K562 (cell line): ENCODE results near the gene STAMBPL1. TPM values are rescaled to one million over a fixed set of nuclear protein-coding genes. Genes with fewer than 3 reads are reported as not detected.

Experiments used
- ATAC-seq: fragments of 200-7000 bp; cut with Tn5 transposase; 3 replicates; pipeline ENCODE4 v1.9.1; 2020; ENCODE audit warnings: moderate library complexity
- BruUV-seq: library from RNA; stranded (reverse); fragments of 400-500 nt; replicated peaks from 2 replicates; lab custom pipeline; 2021; lab: Mats Ljungman, UMichigan
- CTCF ChIA-PET: fragments of 300-600 bp; formaldehyde crosslinking; extraction: SDS; loops from one replicate; lab custom pipeline; 2021; ENCODE audit warnings: low intra/inter-chr PET ratio; lab: Yijun Ruan, JAX
- POLR2A ChIA-PET: fragments of 300-600, 350-650 bp; sonication (Branson Sonifier 250); formaldehyde crosslinking; extraction: SDS; loops from one replicate; lab custom pipeline; 2021; ENCODE audit warnings: antibody characterized with exemption, inconsistent platforms; lab: Yijun Ruan, JAX
- DNase-seq, 4 experiments: peaks; one replicate each; pipeline versions ENCODE4 v3.0.0 to v3.0.0-alpha.2; 2011 to 2018; ENCODE audit warnings: low spot score in 3 of 4, mixed read lengths in 3 of 4; ENCODE audit errors: extremely low read depth in 1 of 4
- FAIRE-seq: peaks from 2 replicates; lab custom pipeline; 2011; peaks lifted over from hg19 to GRCh38; lab: Jason Lieb, UNC
- H2AFZ ChIP-seq: 2 replicates; pipeline ENCODE4 v1.6.0; 2011; ENCODE audit warnings: low read depth, low read length, control low read depth, inconsistent platforms
- H3K27ac ChIP-seq: fragments of 200-600 bp; 3 replicates; pipeline ENCODE4 v1.8.0; 2011; ENCODE audit warnings: low read depth, mild to moderate bottlenecking, control low read depth, inconsistent platforms, low read length, moderate library complexity, mixed read lengths; ENCODE audit errors: extremely low read depth
- H3K27me3 ChIP-seq, 2 experiments: fragments of 300-600 bp in 1 of 2; 2 replicates in 1 of 2; 3 replicates in 1 of 2; pipeline versions ENCODE4 v1.6.0 to v1.8.0; 2011; ENCODE audit warnings: inconsistent platforms in 2 of 2, low read length in 2 of 2, mild to moderate bottlenecking in 1 of 2, mixed read lengths in 1 of 2, moderate library complexity in 1 of 2; ENCODE audit not compliant: control insufficient read depth in 2 of 2, insufficient read depth in 2 of 2
- H3K36me3 ChIP-seq: fragments of 300-600 bp; 3 replicates; pipeline ENCODE4 v1.8.0; 2011; ENCODE audit warnings: mild to moderate bottlenecking, low read length, inconsistent platforms; ENCODE audit not compliant: control insufficient read depth, insufficient read depth
- H3K4me1 ChIP-seq, 2 experiments: fragments of 200-600 bp in 1 of 2; replicated peaks in 1 of 2; 2 replicates in 1 of 2; 3 replicates in 1 of 2; pipeline versions ENCODE4 v1.5.1 to v1.8.0; 2011; ENCODE audit warnings: inconsistent platforms in 2 of 2, low read length in 2 of 2, mild to moderate bottlenecking in 1 of 2, mixed read lengths in 1 of 2, moderate library complexity in 1 of 2; ENCODE audit not compliant: control insufficient read depth in 2 of 2, insufficient read depth in 2 of 2
- H3K4me2 ChIP-seq: 2 replicates; pipeline ENCODE4 v1.6.1; 2011; ENCODE audit warnings: low read length, control low read depth, inconsistent platforms, mixed read lengths; ENCODE audit not compliant: insufficient read depth
- H3K4me3 ChIP-seq: fragments of 200-600 bp; sonication (generic), shearing (Covaris generic); 2 replicates; pipeline ENCODE4 v1.5.1; 2016; ENCODE audit warnings: control low read depth, inconsistent platforms
- H3K79me2 ChIP-seq: fragments of 200-600 bp; 3 replicates; pipeline ENCODE4 v1.8.0; 2011; ENCODE audit warnings: low read length, inconsistent platforms; ENCODE audit not compliant: control insufficient read depth, insufficient read depth
- H3K9ac ChIP-seq, 2 experiments: 2 replicates each; pipeline versions ENCODE4 v1.6.0 to v1.6.1; 2011; ENCODE audit warnings: low read depth in 2 of 2, low read length in 2 of 2, control low read depth in 1 of 2, inconsistent platforms in 1 of 2, mild to moderate bottlenecking in 1 of 2, mixed read lengths in 1 of 2; ENCODE audit not compliant: insufficient read depth in 1 of 2
- H3K9me1 ChIP-seq: one replicate; pipeline ENCODE4 v1.6.0; 2011; ENCODE audit warnings: inconsistent platforms, mild to moderate bottlenecking, low read length, moderate library complexity; ENCODE audit not compliant: control insufficient read depth, insufficient read depth
- H3K9me3 ChIP-seq: replicated peaks from 2 replicates; pipeline ENCODE4 v1.5.1; 2011; ENCODE audit warnings: low read depth, low read length, inconsistent platforms; ENCODE audit not compliant: control insufficient read depth, insufficient read depth
- H4K20me1 ChIP-seq: replicated peaks from 2 replicates; pipeline ENCODE4 v1.6.1; 2011; ENCODE audit warnings: low read length, inconsistent platforms, mixed read lengths; ENCODE audit not compliant: control insufficient read depth, insufficient read depth
- CC2D1A ChIP-seq: fragments of 450-650 bp; IDR thresholded peaks from 2 replicates; pipeline ENCODE4 v1.6.1; 2017; ENCODE audit warnings: mild to moderate bottlenecking
- ETV6 ChIP-seq, 3 experiments: fragments of 150-350 bp in 1 of 3; sonication (generic) in 1 of 3; formaldehyde crosslinking in 1 of 3; IDR thresholded peaks; 2 replicates each; pipeline versions ENCODE4 v1.6.1 to v1.8.0; 2014 to 2022; ENCODE audit warnings: borderline replicate concordance in 2 of 3, low read depth in 2 of 3, antibody characterized with exemption in 1 of 3, low read length in 1 of 3, mild to moderate bottlenecking in 1 of 3, missing genetic modification reagents in 1 of 3
- HDAC3 ChIP-seq: fragments of 450-650 bp; IDR thresholded peaks from 2 replicates; pipeline ENCODE4 v1.6.1; 2018; ENCODE audit warnings: borderline replicate concordance, mild to moderate bottlenecking, moderate library complexity; ENCODE audit not compliant: partially characterized antibody
- HLTF ChIP-seq: fragments of 450-650 bp; IDR thresholded peaks from 2 replicates; pipeline ENCODE4 v1.6.1; 2016
- KLF1 ChIP-seq: fragments of 450-650 bp; IDR thresholded peaks from 2 replicates; pipeline ENCODE4 v1.6.1; 2016; ENCODE audit warnings: missing genetic modification characterization, missing compliant biosample characterization
- MBD2 ChIP-seq: sonication (generic); IDR thresholded peaks from 2 replicates; pipeline ENCODE4 v1.6.1; 2016; ENCODE audit warnings: low read depth, borderline replicate concordance
- NCOA1 ChIP-seq: fragments of 450-650 bp; IDR thresholded peaks from 2 replicates; pipeline ENCODE4 v1.6.1; 2016; ENCODE audit warnings: low read depth
- NFIX ChIP-seq: fragments of 250-450 bp; sonication (Bioruptor Pico); IDR thresholded peaks from 2 replicates; pipeline ENCODE4 v1.4.0; 2020; ENCODE audit warnings: low read depth, mild to moderate bottlenecking, moderate library complexity
- PHF21A ChIP-seq: fragments of 450-650 bp; IDR thresholded peaks from 2 replicates; pipeline ENCODE4 v1.6.1; 2017; ENCODE audit warnings: low read depth, borderline replicate concordance
- POLR2G ChIP-seq: fragments of 200-400 bp; formaldehyde crosslinking; IDR thresholded peaks from 2 replicates; pipeline ENCODE4 v1.6.1; 2017; ENCODE audit warnings: low read depth, mild to moderate bottlenecking, antibody characterized with exemption, low read length, moderate library complexity
- PRPF4 ChIP-seq: fragments of 200-400 bp; formaldehyde crosslinking; IDR thresholded peaks from one replicate; pipeline ENCODE4 v1.6.1; 2017; ENCODE audit warnings: low read length, low read depth, mild to moderate bottlenecking; ENCODE audit not compliant: insufficient read depth, poor library complexity, severe bottlenecking
- SREBF2 ChIP-seq: sonication (generic); formaldehyde crosslinking; IDR thresholded peaks from 2 replicates; pipeline ENCODE4 v1.4.0; 2020; ENCODE audit warnings: mild to moderate bottlenecking, missing genetic modification reagents
- TSC22D4 ChIP-seq: fragments of 450-650 bp; IDR thresholded peaks from 2 replicates; pipeline ENCODE4 v1.6.1; 2016; ENCODE audit warnings: missing genetic modification characterization, missing biosample characterization, control low read depth
- YBX1 ChIP-seq: fragments of 450-650 bp; IDR thresholded peaks from 2 replicates; pipeline ENCODE4 v1.7.1; 2016; ENCODE audit warnings: mild to moderate bottlenecking
- ZNF174 ChIP-seq: fragments of 250-450 bp; sonication (Bioruptor Pico); IDR thresholded peaks from 2 replicates; pipeline ENCODE4 v1.4.0; 2020; ENCODE audit warnings: mild to moderate bottlenecking
- ZNF232 ChIP-seq: sonication (generic); formaldehyde crosslinking; IDR thresholded peaks from 2 replicates; pipeline ENCODE4 v1.8.0; 2022; ENCODE audit warnings: mild to moderate bottlenecking, missing genetic modification reagents
- WGBS: fragments of 100-300 bp; shearing (Covaris generic); methylation state at CpG from one replicate; pipeline ENCODE4 v1.1.6; 2016; ENCODE audit warnings: low coverage, mixed read lengths; ENCODE audit not compliant: insufficient coverage; ENCODE audit errors: missing lambda C conversion rate; 5-methylcytosine and 5-hydroxymethylcytosine counted together
- in situ Hi-C: fragments of 300-500 bp; cut with MboI; formaldehyde crosslinking; loops from 4 replicates; pipeline ENCODE4 v1.15.0; 2018; ENCODE audit warnings: inconsistent platforms, mixed read lengths
- intact Hi-C: fragments of 100-400 bp; cut with micrococcal nuclease; formaldehyde crosslinking; loops from 2 replicates; pipeline ENCODE4 v1.14.2; 2022
- polyA plus RNA-seq, 8 experiments: library from polyadenylated mRNA; depleted of rRNA in 4 of 8; stranded (reverse) in 5 of 8; unstranded in 3 of 8; fragments of >200 nt; fragmentation: Nextera tagmentation in 2 of 8; fragmentation: Illumina TruSeq in 1 of 8; extraction: Ambion mirVana in 2 of 8; extraction: Trizol in 1 of 8; gene quantifications; 2 replicates each; pipeline versions ENCODE4 v1.2.1 to v1.2.3, GENCODE V29; 2011 to 2014; ENCODE audit warnings: inconsistent platforms in 1 of 8, missing spikeins in 1 of 8
- total RNA-seq, 7 experiments: library from RNA; depleted of rRNA in 6 of 7; stranded (reverse); fragments of >200 nt in 6 of 7; fragmentation: Illumina TruSeq in 2 of 7; extraction: Trizol in 2 of 7; gene quantifications; 2 replicates each; pipeline versions ENCODE4 v1.2.1 to v1.2.3, GENCODE V29; 2011 to 2021; ENCODE audit warnings: low replicate concordance in 1 of 7
- TF ChIP-seq, protein P1 (sequence below), 2 experiments: IDR thresholded peaks; 2 replicates each; pipeline ENCODE4 v1.6.1; 2012; ENCODE audit warnings: improper control_type of control experiment in 2 of 2, low read depth in 2 of 2, low read length in 2 of 2, borderline replicate concordance in 1 of 2
- TF ChIP-seq, protein P2 (sequence below): fragments of 250-450 bp; sonication (Bioruptor Pico); IDR thresholded peaks from 2 replicates; pipeline ENCODE4 v1.8.0; 2022; ENCODE audit warnings: moderate library complexity, mild to moderate bottlenecking, inconsistent platforms

Gene STAMBPL1
- total and polyA plus RNA-seq, 9 of the 15 experiments (the other 6 are each of a cell fraction or from before 2014, with no cell fraction given): 0.09 TPM; not detected in 8

GRCh38 chr10:88938039-88938438 is 58.0 kb downstream of the STAMBPL1 start:
- WGBS: 4% methylated on average over 3 of the region's 3 CpGs
- Histone ChIP-seq H3K27me3 (no peaks in the 10 kb centered on the region), H3K79me2 (no peaks in the 10 kb centered on the region), H4K20me1 (no peaks in the 10 kb centered on the region), H3K9ac (no peak overlapping the region), H3K36me3 (no peaks in the 10 kb centered on the region), H2AFZ (no peak overlapping the region), H3K4me3 (no peak overlapping the region), H3K9me1 (no peaks in the 10 kb centered on the region), H3K9me3 (no peaks in the 10 kb centered on the region), H3K4me2 (no peak overlapping the region), H3K27ac (no peak overlapping the region), H3K4me1 (no peaks in the 10 kb centered on the region)
- ChIA-PET CTCF (interaction anchor here (0.7 kb wide), 1 partner anchor 279 kb away, joined by 3 read pairs; no protein-coding TSS in a partner anchor), POLR2A (interaction anchor here (0.6 kb wide), 1 partner anchor 918 kb away, joined by 3 read pairs; no protein-coding TSS in a partner anchor)
- in situ Hi-C loops (no loop called here), intact Hi-C loops (no loop called here)
- FAIRE-seq: no peak
- no TSS peak for BruUV-seq
- TF ChIP-seq MBD2 (no peak), HLTF (no peak), ETV6 (IDR thresholded peaks at IDR 0.05; ENCODE audit: borderline replicate concordance in 1 of 2, low read depth in 2 of 2, low read length in 1 of 2) (no peak), ETV6 (CRISPR knock-in tag; IDR thresholded peaks at IDR 0.05; ENCODE audit: borderline replicate concordance) (no peak), HDAC3 (no peak), POLR2G (no peak), PHF21A (no peak), PRPF4 (no peak), KLF1 (tag) (no peak), ZNF232 (CRISPR knock-in tag) (no peak), YBX1 (no peak), TSC22D4 (no peak), ZNF174 (CRISPR knock-in tag) (no peak), NFIX (no peak), SREBF2 (CRISPR knock-in tag) (no peak), CC2D1A (no peak), NCOA1 (no peak)
- TF ChIP-seq, protein P1, sequence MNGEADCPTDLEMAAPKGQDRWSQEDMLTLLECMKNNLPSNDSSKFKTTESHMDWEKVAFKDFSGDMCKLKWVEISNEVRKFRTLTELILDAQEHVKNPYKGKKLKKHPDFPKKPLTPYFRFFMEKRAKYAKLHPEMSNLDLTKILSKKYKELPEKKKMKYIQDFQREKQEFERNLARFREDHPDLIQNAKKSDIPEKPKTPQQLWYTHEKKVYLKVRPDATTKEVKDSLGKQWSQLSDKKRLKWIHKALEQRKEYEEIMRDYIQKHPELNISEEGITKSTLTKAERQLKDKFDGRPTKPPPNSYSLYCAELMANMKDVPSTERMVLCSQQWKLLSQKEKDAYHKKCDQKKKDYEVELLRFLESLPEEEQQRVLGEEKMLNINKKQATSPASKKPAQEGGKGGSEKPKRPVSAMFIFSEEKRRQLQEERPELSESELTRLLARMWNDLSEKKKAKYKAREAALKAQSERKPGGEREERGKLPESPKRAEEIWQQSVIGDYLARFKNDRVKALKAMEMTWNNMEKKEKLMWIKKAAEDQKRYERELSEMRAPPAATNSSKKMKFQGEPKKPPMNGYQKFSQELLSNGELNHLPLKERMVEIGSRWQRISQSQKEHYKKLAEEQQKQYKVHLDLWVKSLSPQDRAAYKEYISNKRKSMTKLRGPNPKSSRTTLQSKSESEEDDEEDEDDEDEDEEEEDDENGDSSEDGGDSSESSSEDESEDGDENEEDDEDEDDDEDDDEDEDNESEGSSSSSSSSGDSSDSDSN (IDR thresholded peaks at IDR 0.05; ENCODE audit: borderline replicate concordance in 1 of 2, low read depth in 2 of 2, low read length in 2 of 2): no peak
- TF ChIP-seq, protein P2, sequence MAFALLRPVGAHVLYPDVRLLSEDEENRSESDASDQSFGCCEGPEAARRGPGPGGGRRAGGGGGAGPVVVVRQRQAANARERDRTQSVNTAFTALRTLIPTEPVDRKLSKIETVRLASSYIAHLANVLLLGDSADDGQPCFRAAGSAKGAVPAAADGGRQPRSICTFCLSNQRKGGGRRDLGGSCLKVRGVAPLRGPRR (CRISPR knock-in tag): no peak
- no peak for ATAC-seq
- no peak for DNase-seq
